Measurements from ENCODE around the gene NDUFS6.

The NDUFS6 gene

DNA sequence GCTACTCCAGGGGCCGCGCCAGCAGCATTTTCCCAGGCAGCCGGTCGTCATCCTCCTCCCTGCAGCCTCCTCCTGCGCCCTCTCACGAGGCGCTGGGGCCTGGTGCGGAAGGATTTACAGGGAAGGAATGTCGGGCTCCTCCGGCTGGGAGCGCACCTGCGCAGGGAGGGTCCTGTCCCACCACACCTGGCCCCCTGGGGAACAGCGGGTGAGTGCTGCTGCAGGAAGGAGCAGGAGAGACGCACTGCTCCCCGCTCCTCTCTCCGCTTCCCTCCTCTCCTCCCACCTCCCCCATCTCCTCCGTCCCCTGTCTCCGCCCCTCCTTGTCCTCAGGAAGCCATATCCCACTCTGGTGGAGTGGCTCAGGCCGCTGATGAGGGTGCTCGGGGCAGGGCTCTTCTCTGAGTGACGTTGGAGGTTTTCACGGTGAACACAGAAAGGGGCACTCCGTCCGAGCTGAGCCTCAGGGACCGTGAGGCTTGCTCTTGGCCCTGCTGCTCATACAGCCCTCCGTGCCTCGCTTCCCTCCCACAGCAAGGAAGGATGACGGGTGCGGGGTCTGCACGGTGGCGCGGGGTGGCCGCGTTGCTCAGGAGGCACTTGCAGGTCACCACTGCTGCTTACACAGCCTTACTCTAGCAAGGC, 50.2 kb downstream of the NDUFS6 start:
- no peak for DNase-seq (ENCODE audit: low read depth in 2 of 2)

DNA sequence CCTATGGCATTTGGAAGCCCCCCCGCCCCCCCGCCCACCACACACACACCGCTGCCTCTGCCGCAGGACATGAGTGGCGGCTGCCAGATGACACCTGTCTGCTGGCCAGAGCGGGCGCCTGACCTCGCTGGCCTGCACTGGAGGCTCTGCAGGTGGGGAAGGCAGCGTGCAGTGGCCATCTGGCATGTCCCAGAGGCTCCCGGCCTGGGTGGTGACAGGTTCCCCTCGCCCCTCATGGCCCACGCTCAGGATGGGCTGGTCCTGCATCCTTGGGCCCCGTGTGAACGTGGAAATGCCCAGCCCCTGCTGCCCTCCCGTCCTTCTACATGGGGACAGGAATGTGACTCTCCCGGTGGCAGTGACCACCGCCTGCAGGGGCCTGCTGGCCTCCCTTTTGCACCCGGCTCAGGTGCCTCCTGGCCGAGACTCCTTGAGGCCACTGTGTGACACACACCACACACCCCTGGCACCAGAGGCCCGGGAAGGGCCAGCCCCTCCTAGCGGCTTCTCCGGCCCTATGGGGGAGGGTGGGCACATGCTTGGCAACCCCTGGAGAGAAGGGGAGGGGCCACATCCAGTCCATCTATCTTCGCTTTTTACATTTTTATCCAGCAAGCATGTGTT, 51.2 kb downstream of the NDUFS6 start:
- no peak for DNase-seq (ENCODE audit: low read depth in 2 of 2)

GRCh38 chr5:1853531-1853930, 52.3 kb downstream of the NDUFS6 start:
- no peak for DNase-seq (ENCODE audit: low read depth in 2 of 2)

GRCh38 chr5:1855075-1855474, 53.9 kb downstream of the NDUFS6 start:
- DNase-seq (ENCODE audit: low read depth in 2 of 2) = no peak

DNA sequence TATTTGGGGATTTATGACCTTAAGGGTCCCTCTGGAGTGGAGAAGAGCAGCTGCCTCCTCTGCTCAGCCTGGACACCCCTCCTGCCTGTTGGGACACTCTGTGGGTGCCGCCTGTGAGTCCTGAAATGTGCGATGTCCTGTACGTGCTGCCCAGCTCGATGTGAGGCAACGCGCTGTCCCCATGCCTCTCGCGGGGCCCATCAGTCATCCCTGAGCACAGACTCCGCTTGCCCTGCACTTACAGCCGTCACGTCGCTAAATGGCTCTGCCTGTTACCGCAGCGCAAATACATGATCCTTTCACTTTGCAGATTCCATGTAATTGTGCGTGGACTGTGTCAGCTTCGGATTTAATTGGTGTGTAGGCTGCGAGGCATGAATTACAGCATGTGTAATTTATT, 54.4 kb downstream of the NDUFS6 start:
- no peak for DNase-seq (ENCODE audit: low read depth in 2 of 2)

- no peak for DNase-seq (ENCODE audit: low read depth in 2 of 2)
Observed at GRCh38 chr5:1856596-1857255, 55.5 kb downstream of the NDUFS6 start.

GRCh38 chr5:1857256-1857600, 56.0 kb downstream of the NDUFS6 start:
- DNase-seq (ENCODE audit: low read depth in 2 of 2) = no peak

DNA sequence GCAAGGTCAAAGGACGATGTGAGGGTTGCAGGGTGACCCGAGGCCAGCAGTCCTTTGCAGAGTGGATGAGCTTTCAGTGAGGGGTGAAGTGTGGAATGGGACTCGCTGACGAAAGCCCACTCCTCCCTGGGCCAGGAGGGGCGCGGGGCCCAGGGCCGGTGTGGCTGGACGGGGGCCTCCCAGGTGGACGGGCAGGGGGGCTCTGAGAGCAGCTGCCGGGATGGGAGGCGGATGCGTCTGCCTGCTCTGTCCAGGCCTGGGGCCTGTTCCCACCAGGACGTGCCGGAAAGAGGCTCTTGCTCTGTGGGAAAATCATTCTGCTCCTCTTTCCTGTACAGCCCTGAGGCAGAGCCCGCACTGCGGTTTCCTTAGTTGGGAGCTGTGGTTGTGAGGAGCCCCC, 57.2 kb downstream of the NDUFS6 start:
- no peak for DNase-seq (ENCODE audit: low read depth in 2 of 2)

GRCh38 chr5:1859099-1859498, 57.9 kb downstream of the NDUFS6 start:
- no peak for DNase-seq (ENCODE audit: low read depth in 2 of 2)

GRCh38 chr5:1860021-1860610, 58.9 kb downstream of the NDUFS6 start:
- DNase-seq (ENCODE audit: low read depth in 2 of 2) = no peak

GRCh38 chr5:1860949-1861348, 59.7 kb downstream of the NDUFS6 start:
- no peak for DNase-seq (ENCODE audit: low read depth in 2 of 2)

GRCh38 chr5:1864896-1865440, 63.8 kb downstream of the NDUFS6 start:
- DNase-seq (ENCODE audit: low read depth in 2 of 2) = no peak

- DNase-seq (ENCODE audit: low read depth in 2 of 2) = no peak
Observed at GRCh38 chr5:1865486-1865885, 64.3 kb downstream of the NDUFS6 start.

Measured in stimulated activated CD4-positive, alpha-beta T cell treated with anti-CD3 and anti-CD28 coated beads, Interleukin-1b, Interleukin-23, amount 100 ng/mL, for 1 hour (primary cell).